Uterus (tissue), 2 donors: ENCODE data around the gene ADD1.

Source experiments
- POLR2A ChIP-seq, 2 donors: fragments of 450-650 bp; IDR thresholded peaks; one replicate each; pipeline ENCODE4 v1.6.1; 2016; ENCODE audit warnings: antibody characterized with exemption in 2 of 2, mild to moderate bottlenecking in 1 of 2, moderate library complexity in 1 of 2
- TF ChIP-seq, protein P1 (sequence below), 4 experiments: fragments of 200-600 bp in 2 of 4; fragments of 450-650 bp in 2 of 4; sonication (generic) in 2 of 4; IDR thresholded peaks; one replicate each; pipeline ENCODE4 v1.5.1; 2016 to 2019; ENCODE audit warnings: antibody characterized with exemption in 4 of 4, mild to moderate bottlenecking in 2 of 4, moderate library complexity in 1 of 4

DNA sequence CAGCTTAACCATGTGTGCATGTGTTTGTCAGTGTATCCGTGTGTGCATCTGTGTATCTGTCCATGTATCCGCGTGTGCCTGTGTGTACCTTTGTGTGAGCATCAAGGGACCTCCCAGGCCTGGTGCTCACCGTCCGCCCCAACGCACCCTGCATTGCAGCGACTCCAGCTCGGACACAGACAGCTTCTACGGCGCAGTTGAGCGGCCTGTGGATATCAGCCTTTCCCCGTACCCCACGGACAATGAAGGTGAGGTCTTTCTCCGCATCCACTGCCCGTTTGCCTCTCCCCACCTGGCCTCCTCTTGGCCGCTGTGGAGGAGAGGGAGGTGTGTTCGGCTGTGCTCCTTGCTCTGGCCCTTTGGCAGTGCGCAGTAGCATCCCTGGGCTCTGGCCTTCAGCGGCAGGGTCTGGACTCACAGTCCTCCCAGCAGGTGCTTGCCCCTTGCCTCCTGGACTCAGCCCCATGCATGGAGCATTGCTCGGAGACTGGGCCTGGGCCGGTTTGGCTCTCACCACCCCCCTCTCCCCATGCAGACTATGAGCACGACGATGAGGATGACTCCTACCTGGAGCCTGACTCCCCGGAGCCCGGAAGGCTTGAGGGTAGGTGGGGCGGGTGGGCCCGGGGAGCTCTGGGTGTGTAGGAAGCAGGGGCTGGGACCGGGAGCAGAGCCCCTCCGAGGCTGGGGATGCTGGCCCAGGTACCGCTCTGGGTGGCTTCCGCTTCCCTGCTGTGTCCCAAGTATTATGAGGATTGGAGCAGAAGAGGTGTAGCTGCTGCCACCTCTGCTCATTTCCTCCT is 16.4 kb upstream of the ADD1 start:
- TF ChIP-seq, protein P1, sequence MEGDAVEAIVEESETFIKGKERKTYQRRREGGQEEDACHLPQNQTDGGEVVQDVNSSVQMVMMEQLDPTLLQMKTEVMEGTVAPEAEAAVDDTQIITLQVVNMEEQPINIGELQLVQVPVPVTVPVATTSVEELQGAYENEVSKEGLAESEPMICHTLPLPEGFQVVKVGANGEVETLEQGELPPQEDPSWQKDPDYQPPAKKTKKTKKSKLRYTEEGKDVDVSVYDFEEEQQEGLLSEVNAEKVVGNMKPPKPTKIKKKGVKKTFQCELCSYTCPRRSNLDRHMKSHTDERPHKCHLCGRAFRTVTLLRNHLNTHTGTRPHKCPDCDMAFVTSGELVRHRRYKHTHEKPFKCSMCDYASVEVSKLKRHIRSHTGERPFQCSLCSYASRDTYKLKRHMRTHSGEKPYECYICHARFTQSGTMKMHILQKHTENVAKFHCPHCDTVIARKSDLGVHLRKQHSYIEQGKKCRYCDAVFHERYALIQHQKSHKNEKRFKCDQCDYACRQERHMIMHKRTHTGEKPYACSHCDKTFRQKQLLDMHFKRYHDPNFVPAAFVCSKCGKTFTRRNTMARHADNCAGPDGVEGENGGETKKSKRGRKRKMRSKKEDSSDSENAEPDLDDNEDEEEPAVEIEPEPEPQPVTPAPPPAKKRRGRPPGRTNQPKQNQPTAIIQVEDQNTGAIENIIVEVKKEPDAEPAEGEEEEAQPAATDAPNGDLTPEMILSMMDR (IDR thresholded peaks at IDR 0.05) = no peak
- TF ChIP-seq POLR2A (IDR thresholded peaks at IDR 0.05) = no peak
